ENCODE measurements around the gene CCDC185.

DNA sequence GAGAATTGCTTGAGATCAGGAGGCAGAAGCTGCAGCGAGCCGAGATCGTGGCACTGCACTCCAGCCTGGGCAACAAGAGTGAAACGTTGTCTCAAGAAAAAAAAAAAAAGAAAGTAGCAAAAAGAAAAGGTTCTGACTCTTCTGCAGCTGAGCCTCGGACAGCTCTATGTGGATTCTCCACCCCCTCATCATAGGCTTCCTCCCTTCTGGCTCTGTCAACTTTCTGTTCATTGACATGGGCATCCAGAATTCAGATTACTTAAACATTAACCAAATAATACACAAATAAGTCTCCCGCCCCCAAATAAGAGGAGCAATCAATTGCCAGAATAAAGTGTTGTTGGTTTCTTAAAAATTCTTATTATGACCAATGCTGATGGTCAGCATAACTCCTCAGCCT lies 39.3 kb upstream of the CCDC185 start:
- TF ChIP-seq, protein P1, sequence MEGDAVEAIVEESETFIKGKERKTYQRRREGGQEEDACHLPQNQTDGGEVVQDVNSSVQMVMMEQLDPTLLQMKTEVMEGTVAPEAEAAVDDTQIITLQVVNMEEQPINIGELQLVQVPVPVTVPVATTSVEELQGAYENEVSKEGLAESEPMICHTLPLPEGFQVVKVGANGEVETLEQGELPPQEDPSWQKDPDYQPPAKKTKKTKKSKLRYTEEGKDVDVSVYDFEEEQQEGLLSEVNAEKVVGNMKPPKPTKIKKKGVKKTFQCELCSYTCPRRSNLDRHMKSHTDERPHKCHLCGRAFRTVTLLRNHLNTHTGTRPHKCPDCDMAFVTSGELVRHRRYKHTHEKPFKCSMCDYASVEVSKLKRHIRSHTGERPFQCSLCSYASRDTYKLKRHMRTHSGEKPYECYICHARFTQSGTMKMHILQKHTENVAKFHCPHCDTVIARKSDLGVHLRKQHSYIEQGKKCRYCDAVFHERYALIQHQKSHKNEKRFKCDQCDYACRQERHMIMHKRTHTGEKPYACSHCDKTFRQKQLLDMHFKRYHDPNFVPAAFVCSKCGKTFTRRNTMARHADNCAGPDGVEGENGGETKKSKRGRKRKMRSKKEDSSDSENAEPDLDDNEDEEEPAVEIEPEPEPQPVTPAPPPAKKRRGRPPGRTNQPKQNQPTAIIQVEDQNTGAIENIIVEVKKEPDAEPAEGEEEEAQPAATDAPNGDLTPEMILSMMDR (IDR thresholded peaks at IDR 0.05), result no peak
- no peak for TF ChIP-seq POLR2A (IDR thresholded peaks at IDR 0.05)

Data from lower leg skin (tissue), 3 donors.